ENCODE measurements around the gene DNASE1L3.
"Not testable (repeated sequence)": the region's sequence is repeated elsewhere in the genome, so short reads cannot be mapped to it uniquely, and the experiment has no call there.

Gene DNASE1L3, protein sequence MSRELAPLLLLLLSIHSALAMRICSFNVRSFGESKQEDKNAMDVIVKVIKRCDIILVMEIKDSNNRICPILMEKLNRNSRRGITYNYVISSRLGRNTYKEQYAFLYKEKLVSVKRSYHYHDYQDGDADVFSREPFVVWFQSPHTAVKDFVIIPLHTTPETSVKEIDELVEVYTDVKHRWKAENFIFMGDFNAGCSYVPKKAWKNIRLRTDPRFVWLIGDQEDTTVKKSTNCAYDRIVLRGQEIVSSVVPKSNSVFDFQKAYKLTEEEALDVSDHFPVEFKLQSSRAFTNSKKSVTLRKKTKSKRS

GRCh38 chr3:58210761-58211460 is at the start of gene DNASE1L3:
DNASE1L3 (minus strand) TSS chr3:58210972; CDS start chr3:58210906, 66 bp downstream.
- no peak for DNase-seq (ENCODE audit: low read depth)

- no peak for DNase-seq (ENCODE audit: low read depth)
These were observed 49.5 kb upstream of the DNASE1L3 start for GRCh38 chr3:58260261-58260731.

- no peak for DNase-seq (ENCODE audit: low read depth)
These were observed 47.8 kb upstream of the DNASE1L3 start for GRCh38 chr3:58258392-58259055.

DNA sequence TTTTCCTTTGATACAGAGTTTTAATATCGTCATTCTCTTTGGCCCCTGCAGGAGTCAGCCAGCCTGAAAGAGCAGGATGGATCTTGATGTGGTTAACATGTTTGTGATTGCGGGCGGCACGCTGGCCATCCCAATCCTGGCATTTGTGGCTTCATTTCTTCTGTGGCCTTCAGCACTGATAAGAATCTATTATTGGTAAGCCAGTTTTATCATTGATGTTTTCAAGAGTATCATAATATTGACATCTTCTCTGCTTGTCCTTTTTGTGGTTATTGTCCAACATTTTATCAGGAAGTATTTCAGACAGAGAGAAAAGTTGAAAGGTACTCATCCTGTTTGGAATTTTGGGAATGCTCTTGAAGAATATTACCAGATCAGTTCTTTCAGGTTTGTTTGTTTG is 45.7 kb upstream of the DNASE1L3 start:
- DNase-seq (ENCODE audit: low read depth): no peak

DNA sequence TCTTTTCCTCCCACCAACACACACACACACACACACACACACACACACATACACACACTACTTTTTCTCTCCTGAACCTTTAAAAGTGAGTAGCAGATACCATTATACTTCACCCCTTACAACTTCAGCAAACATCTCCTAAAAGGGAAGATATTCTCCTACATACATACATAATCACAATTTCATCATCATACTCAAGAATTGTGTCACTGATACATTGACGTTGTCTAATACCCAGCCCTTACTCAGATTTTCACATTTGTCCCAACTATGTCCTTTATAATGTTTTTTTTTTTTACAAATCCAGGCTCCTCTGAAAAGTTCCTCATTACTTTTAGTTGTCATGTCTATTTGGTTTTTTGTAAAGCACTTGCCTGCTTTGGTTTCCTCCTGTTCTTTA is 45.3 kb upstream of the DNASE1L3 start:
- DNase-seq (ENCODE audit: low read depth): no peak

DNA sequence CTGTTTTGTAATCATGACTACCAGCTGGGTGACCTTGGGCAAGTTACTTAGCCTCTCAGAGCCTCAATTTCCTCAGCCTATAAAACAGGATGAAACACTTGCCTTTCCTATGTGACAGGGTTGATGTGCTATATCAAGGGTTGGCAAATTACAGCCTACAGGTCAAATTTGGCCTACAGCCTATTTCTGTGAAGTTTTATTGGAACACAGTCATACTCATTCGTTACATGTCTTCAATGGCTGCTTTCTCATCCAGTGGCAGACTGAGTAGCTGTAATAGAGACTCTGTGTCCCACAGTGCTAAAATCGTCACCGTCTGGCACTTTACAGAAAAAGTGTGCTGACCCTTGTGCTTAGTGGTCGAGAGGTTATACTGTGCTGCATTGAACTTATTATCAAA is 43.4 kb upstream of the DNASE1L3 start:
- DNase-seq (ENCODE audit: low read depth): no peak

GRCh38 chr3:58251631-58252035 is 40.9 kb upstream of the DNASE1L3 start:
- no peak for DNase-seq (ENCODE audit: low read depth)

DNA sequence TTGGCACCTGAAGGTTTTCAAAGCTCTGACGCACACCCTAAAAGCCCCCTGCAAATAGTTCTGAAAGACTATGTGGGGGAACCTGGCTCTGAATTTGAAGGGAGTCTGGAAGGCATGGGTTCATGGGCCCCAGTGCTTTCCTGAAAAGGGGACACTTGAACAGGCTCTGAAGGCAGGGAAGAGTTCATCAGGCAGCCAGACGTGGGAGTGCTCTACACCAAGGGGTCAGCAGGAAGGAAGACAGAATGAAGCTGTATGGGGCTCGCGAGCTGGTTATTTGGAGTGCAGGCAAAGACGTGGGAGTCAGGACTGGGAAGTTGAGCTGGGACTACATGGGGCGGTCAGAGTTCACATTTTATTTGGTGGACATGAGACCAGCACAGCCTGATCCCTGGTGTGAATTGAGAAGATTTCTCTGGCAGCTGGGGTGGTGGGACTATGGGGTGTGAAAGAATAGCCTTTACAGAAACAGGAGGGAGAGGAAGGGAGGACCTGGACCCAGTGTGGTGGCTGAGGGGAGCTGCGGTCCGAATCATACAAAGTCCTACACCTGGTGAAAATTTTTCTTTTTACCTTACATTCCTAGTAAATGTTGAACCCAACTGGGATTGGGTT is 39.4 kb upstream of the DNASE1L3 start:
- DNase-seq (ENCODE audit: low read depth): no peak

- DNase-seq (ENCODE audit: low read depth): no peak
These were observed 38.8 kb upstream of the DNASE1L3 start for GRCh38 chr3:58249358-58250092.

GRCh38 chr3:58246148-58247047 is 35.6 kb upstream of the DNASE1L3 start:
- no peak for DNase-seq (ENCODE audit: low read depth)

DNA sequence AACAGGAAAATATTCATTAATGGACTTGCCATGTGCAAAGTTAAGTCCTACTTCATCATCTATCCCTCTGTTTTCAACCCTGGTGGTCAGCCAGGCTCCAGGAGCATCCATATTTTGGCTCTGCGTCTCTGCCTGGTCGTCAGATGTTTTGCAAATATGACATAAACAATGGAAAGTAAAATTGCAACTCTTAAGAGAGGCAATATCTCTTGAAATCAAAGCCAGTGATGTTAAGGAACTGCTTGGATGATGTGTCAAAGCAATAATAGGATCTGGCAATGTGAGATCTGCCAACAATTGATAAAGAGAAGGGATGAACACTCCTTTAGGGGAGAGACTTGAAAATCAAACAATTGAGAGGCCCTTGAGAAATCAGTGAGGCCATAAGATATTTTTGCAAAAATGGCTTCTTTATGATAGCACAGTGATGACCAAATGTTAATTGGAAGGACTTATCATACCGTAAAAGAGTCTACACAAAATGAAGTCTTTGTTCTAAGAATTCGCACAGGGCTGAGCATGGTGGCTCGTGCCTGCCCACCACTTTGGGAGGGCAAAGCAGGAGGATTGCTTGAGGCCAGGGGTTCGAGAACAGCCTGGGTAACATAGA is 33.3 kb upstream of the DNASE1L3 start:
- no peak for DNase-seq (ENCODE audit: low read depth)

GRCh38 chr3:58242860-58243259 is 32.1 kb upstream of the DNASE1L3 start:
- DNase-seq (ENCODE audit: low read depth): not testable (repeated sequence)

GRCh38 chr3:58242340-58242739 is 31.6 kb upstream of the DNASE1L3 start:
- no peak for DNase-seq (ENCODE audit: low read depth)

- no peak for DNase-seq (ENCODE audit: low read depth)
These were observed 30.7 kb upstream of the DNASE1L3 start for GRCh38 chr3:58241306-58242044.

- no peak for DNase-seq (ENCODE audit: low read depth)
These were observed 28.1 kb upstream of the DNASE1L3 start for GRCh38 chr3:58238830-58239229.

GRCh38 chr3:58237941-58238681 is 27.3 kb upstream of the DNASE1L3 start:
- peak; percentile 4 for DNase-seq (ENCODE audit: low read depth)

- DNase-seq (ENCODE audit: low read depth): peak; percentile 70
These were observed 26.6 kb upstream of the DNASE1L3 start, which contains the start of gene ABHD6 for GRCh38 chr3:58237238-58237940. ABHD6 (plus strand) TSS chr3:58237792; CDS start chr3:58256587, 18,795 bp downstream.
